T-helper 2 cell treated with Interferon-gamma antibody and Interleukin-4, amounts not matched to agents 5 μg/mL and 100 μg/mL, for 36 hours (primary cell): Measurements from ENCODE around the gene ALS2CL.

Experiments used
- DNase-seq: peaks from one replicate; pipeline ENCODE4 v3.0.0; 2021; ENCODE audit warnings: low spot score
- H3K27ac Mint-ChIP-seq: one replicate; pipeline ENCODE4 v1.8.0; 2021; ENCODE audit warnings: mild to moderate bottlenecking, mixed read lengths
- H3K27me3 Mint-ChIP-seq: one replicate; pipeline ENCODE4 v1.8.0; 2021; ENCODE audit warnings: low read depth, mixed read lengths
- H3K36me3 Mint-ChIP-seq: one replicate; pipeline ENCODE4 v1.8.0; 2021; ENCODE audit warnings: low read depth, mixed read lengths
- H3K4me1 Mint-ChIP-seq: one replicate; pipeline ENCODE4 v1.8.0; 2021; ENCODE audit warnings: low read depth, mixed read lengths
- H3K4me3 Mint-ChIP-seq: one replicate; pipeline ENCODE4 v1.8.0; 2022; ENCODE audit warnings: mild to moderate bottlenecking, moderate library complexity, mixed read lengths
- H3K9me3 Mint-ChIP-seq: one replicate; pipeline ENCODE4 v1.8.0; 2021; ENCODE audit warnings: mixed read lengths

The ALS2CL gene

GRCh38 chr3:46671541-46672348 is 21.7 kb downstream of the ALS2CL start:
- H3K9me3 Mint-ChIP-seq, result no peaks in the 10 kb centered on the region
- H3K27ac Mint-ChIP-seq, result no peak overlapping the region
- no peak overlapping the region for H3K4me3 Mint-ChIP-seq
- DNase-seq, result no peak
- H3K36me3 Mint-ChIP-seq, result no peaks in the 10 kb centered on the region
- no peaks in the 10 kb centered on the region for H3K4me1 Mint-ChIP-seq
- H3K27me3 Mint-ChIP-seq, result no peaks in the 10 kb centered on the region

- H3K4me3 Mint-ChIP-seq, result no peak overlapping the region
- no peaks in the 10 kb centered on the region for H3K4me1 Mint-ChIP-seq
- no peaks in the 10 kb centered on the region for H3K27me3 Mint-ChIP-seq
- H3K36me3 Mint-ChIP-seq, result no peaks in the 10 kb centered on the region
- no peak overlapping the region for H3K27ac Mint-ChIP-seq
- H3K9me3 Mint-ChIP-seq, result no peaks in the 10 kb centered on the region
- no peak for DNase-seq
Observed at GRCh38 chr3:46670891-46671427, 22.5 kb downstream of the ALS2CL start.

- no peak overlapping the region for H3K4me3 Mint-ChIP-seq
- no peak overlapping the region for H3K27ac Mint-ChIP-seq
- H3K36me3 Mint-ChIP-seq, result no peaks in the 10 kb centered on the region
- no peaks in the 10 kb centered on the region for H3K4me1 Mint-ChIP-seq
- no peaks in the 10 kb centered on the region for H3K27me3 Mint-ChIP-seq
- DNase-seq, result no peak
- H3K9me3 Mint-ChIP-seq, result no peaks in the 10 kb centered on the region
Observed at GRCh38 chr3:46670000-46670890, 23.2 kb downstream of the ALS2CL start.

- Mint-ChIP-seq H3K4me3 (no peak overlapping the region), H3K27ac (no peak overlapping the region), H3K9me3 (no peaks in the 10 kb centered on the region), H3K27me3 (no peaks in the 10 kb centered on the region), H3K36me3 (no peaks in the 10 kb centered on the region), H3K4me1 (no peaks in the 10 kb centered on the region)
- no peak for DNase-seq
Observed at GRCh38 chr3:46669191-46669999, 24.1 kb downstream of the ALS2CL start.

GRCh38 chr3:46668591-46668990 is 24.9 kb downstream of the ALS2CL start:
- Mint-ChIP-seq H3K27ac (no peak overlapping the region), H3K4me3 (no peak overlapping the region), H3K27me3 (no peaks in the 10 kb centered on the region), H3K4me1 (no peaks in the 10 kb centered on the region), H3K36me3 (no peaks in the 10 kb centered on the region), H3K9me3 (no peaks in the 10 kb centered on the region)
- DNase-seq, result no peak

GRCh38 chr3:46668116-46668515 is 25.4 kb downstream of the ALS2CL start:
- DNase-seq, result no peak
- Mint-ChIP-seq H3K4me3 (no peak overlapping the region), H3K4me1 (no peaks in the 10 kb centered on the region), H3K36me3 (no peaks in the 10 kb centered on the region), H3K9me3 (no peaks in the 10 kb centered on the region), H3K27me3 (no peaks in the 10 kb centered on the region), H3K27ac (no peak overlapping the region)

- no peak for DNase-seq
- Mint-ChIP-seq H3K4me3 (no peak overlapping the region), H3K36me3 (no peaks in the 10 kb centered on the region), H3K4me1 (no peaks in the 10 kb centered on the region), H3K27me3 (no peaks in the 10 kb centered on the region), H3K9me3 (no peaks in the 10 kb centered on the region), H3K27ac (no peak overlapping the region)
Observed at GRCh38 chr3:46667657-46668056, 25.8 kb downstream of the ALS2CL start.

- H3K27ac Mint-ChIP-seq, result no peak overlapping the region
- no peak for DNase-seq
- H3K4me1 Mint-ChIP-seq, result no peaks in the 10 kb centered on the region
- no peaks in the 10 kb centered on the region for H3K36me3 Mint-ChIP-seq
- no peaks in the 10 kb centered on the region for H3K9me3 Mint-ChIP-seq
- no peaks in the 10 kb centered on the region for H3K27me3 Mint-ChIP-seq
- no peak overlapping the region for H3K4me3 Mint-ChIP-seq
Observed at GRCh38 chr3:46667061-46667621, 26.3 kb downstream of the ALS2CL start.

GRCh38 chr3:46666453-46666845 is 27.0 kb downstream of the ALS2CL start:
- Mint-ChIP-seq H3K27ac (no peak overlapping the region), H3K9me3 (no peaks in the 10 kb centered on the region), H3K4me3 (no peak overlapping the region), H3K27me3 (no peaks in the 10 kb centered on the region), H3K4me1 (no peaks in the 10 kb centered on the region), H3K36me3 (no peaks in the 10 kb centered on the region)
- DNase-seq, result no peak

- H3K27me3 Mint-ChIP-seq, result no peaks in the 10 kb centered on the region
- no peak for DNase-seq
- H3K36me3 Mint-ChIP-seq, result no peaks in the 10 kb centered on the region
- H3K4me1 Mint-ChIP-seq, result no peaks in the 10 kb centered on the region
- no peak overlapping the region for H3K27ac Mint-ChIP-seq
- no peak overlapping the region for H3K4me3 Mint-ChIP-seq
- no peaks in the 10 kb centered on the region for H3K9me3 Mint-ChIP-seq
Observed at GRCh38 chr3:46665763-46666452, 27.6 kb downstream of the ALS2CL start.

- H3K4me1 Mint-ChIP-seq, result no peaks in the 10 kb centered on the region
- H3K27me3 Mint-ChIP-seq, result no peaks in the 10 kb centered on the region
- no peak overlapping the region for H3K27ac Mint-ChIP-seq
- no peak for DNase-seq
- no peak overlapping the region for H3K4me3 Mint-ChIP-seq
- no peaks in the 10 kb centered on the region for H3K36me3 Mint-ChIP-seq
- no peaks in the 10 kb centered on the region for H3K9me3 Mint-ChIP-seq
Observed at GRCh38 chr3:46664971-46665762, 28.3 kb downstream of the ALS2CL start.

- no peak for DNase-seq
- H3K4me3 Mint-ChIP-seq, result no peak overlapping the region
- no peaks in the 10 kb centered on the region for H3K36me3 Mint-ChIP-seq
- peaks cover 3% of the 10 kb centered on the region for H3K27me3 Mint-ChIP-seq
- H3K9me3 Mint-ChIP-seq, result no peaks in the 10 kb centered on the region
- H3K4me1 Mint-ChIP-seq, result no peaks in the 10 kb centered on the region
- H3K27ac Mint-ChIP-seq, result no peak overlapping the region
Observed at GRCh38 chr3:46664188-46664970, 29.1 kb downstream of the ALS2CL start.
